Stimulated activated naive B cell treated with anti-CD40 and anti-IgM and Interleukin-4, amounts not matched to agents 10 μg/mL and 1 μg/mL and 100 μg/mL, for 72 hours (primary cell): Measurements from ENCODE around the gene RNF225.
A peak's percentile ranks its signal among the peaks of the same experiment; 100 is the strongest.

Source experiments
- ATAC-seq, 2 donors: fragments of 150-1000 bp; cut with Tn5 transposase; replicated peaks; 2 replicates each; pipeline ENCODE4 v1.10.0; 2021; ENCODE audit warnings: moderate library complexity in 1 of 2
- DNase-seq: peaks from one replicate; pipeline ENCODE4 v3.0.0; 2021
- H3K27ac Mint-ChIP-seq: one replicate; pipeline ENCODE4 v1.8.0; 2022; ENCODE audit warnings: mild to moderate bottlenecking, mixed read lengths
- H3K27me3 Mint-ChIP-seq, 2 donors: one replicate each; pipeline ENCODE4 v1.8.0; 2022; ENCODE audit warnings: mixed read lengths in 2 of 2
- H3K36me3 Mint-ChIP-seq, 2 donors: one replicate each; pipeline ENCODE4 v1.8.0; 2022; ENCODE audit warnings: mixed read lengths in 2 of 2, mild to moderate bottlenecking in 1 of 2
- H3K4me1 Mint-ChIP-seq, 2 donors: one replicate each; pipeline ENCODE4 v1.8.0; 2022; ENCODE audit warnings: mixed read lengths in 2 of 2, mild to moderate bottlenecking in 1 of 2
- H3K4me3 Mint-ChIP-seq, 2 donors: one replicate each; pipeline ENCODE4 v1.8.0; 2022; ENCODE audit warnings: mild to moderate bottlenecking in 2 of 2, mixed read lengths in 2 of 2, moderate library complexity in 1 of 2
- H3K9me3 Mint-ChIP-seq, 2 donors: one replicate each; pipeline ENCODE4 v1.8.0; 2022; ENCODE audit warnings: mixed read lengths in 2 of 2, mild to moderate bottlenecking in 1 of 2

Gene RNF225

GRCh38 chr19:58355215-58355796 lies 40.1 kb upstream of the RNF225 start:
- H3K9me3 Mint-ChIP-seq: no peaks in the 10 kb centered on the region
- no peak overlapping the region for H3K27ac Mint-ChIP-seq
- peaks cover 0 to 12% of the 10 kb centered on the region in 2 donors for H3K27me3 Mint-ChIP-seq
- peaks cover 12 to 34% of the 10 kb centered on the region in 2 donors for H3K4me1 Mint-ChIP-seq
- no peak for DNase-seq
- H3K4me3 Mint-ChIP-seq: peak overlapping the region in 1 of 2 donors; percentile 10
- no peak for ATAC-seq
- H3K36me3 Mint-ChIP-seq: peaks cover 30 to 43% of the 10 kb centered on the region in 2 donors

GRCh38 chr19:58355908-58356765 lies 39.3 kb upstream of the RNF225 start:
- DNase-seq (no peak), ATAC-seq (peak; percentile 68 to 73)
- Mint-ChIP-seq H3K36me3 (peaks cover 26 to 36% of the 10 kb centered on the region in 2 donors), H3K4me3 (peak overlapping the region; percentile 48 to 71), H3K27me3 (peaks cover 0 to 12% of the 10 kb centered on the region in 2 donors), H3K4me1 (peaks cover 14 to 30% of the 10 kb centered on the region in 2 donors), H3K27ac (peak overlapping the region; percentile 83), H3K9me3 (no peaks in the 10 kb centered on the region)

DNA sequence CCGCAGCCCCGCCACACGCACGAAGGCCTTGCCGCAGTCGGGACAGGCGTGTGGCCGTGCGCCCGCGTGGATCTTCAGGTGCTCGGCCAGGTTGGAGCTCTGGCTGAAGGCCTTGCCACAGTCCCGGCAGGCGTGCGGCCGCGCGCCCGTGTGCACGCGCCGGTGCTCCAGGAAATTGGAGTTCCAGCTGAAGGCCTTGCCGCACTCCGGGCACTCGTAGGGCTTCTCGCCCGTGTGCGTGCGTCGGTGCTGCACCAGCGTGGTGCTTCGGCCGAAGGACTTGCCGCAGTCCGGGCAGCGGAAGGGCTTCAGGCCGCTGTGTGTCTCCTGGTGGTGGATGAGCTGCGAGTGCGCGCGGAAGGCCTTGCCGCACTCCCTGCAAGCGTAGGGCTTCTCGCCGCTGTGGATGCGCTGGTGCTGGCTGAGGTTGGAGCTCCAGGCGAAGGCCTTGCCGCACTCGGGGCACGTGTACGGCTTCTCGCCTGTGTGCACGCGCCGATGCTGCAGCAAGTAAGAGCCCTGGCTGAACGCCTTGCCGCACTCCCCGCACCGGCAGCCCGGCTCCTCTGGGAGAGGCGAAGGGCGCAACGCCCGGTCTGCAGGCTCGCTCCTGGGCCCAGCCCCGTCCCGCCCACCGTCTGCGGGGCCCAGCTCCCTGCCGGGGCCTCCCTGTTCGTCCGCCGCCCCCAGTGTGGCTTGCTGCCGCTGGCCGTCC lies 38.5 kb upstream of the RNF225 start:
- Mint-ChIP-seq H3K27ac (peak overlapping the region; percentile 81), H3K4me3 (peak overlapping the region; percentile 48 to 71), H3K36me3 (peaks cover 19 to 33% of the 10 kb centered on the region in 2 donors), H3K9me3 (no peaks in the 10 kb centered on the region), H3K27me3 (peaks cover 0 to 12% of the 10 kb centered on the region in 2 donors), H3K4me1 (peaks cover 15 to 32% of the 10 kb centered on the region in 2 donors)
- DNase-seq: no peak
- ATAC-seq: peak; percentile 5 to 15

DNA sequence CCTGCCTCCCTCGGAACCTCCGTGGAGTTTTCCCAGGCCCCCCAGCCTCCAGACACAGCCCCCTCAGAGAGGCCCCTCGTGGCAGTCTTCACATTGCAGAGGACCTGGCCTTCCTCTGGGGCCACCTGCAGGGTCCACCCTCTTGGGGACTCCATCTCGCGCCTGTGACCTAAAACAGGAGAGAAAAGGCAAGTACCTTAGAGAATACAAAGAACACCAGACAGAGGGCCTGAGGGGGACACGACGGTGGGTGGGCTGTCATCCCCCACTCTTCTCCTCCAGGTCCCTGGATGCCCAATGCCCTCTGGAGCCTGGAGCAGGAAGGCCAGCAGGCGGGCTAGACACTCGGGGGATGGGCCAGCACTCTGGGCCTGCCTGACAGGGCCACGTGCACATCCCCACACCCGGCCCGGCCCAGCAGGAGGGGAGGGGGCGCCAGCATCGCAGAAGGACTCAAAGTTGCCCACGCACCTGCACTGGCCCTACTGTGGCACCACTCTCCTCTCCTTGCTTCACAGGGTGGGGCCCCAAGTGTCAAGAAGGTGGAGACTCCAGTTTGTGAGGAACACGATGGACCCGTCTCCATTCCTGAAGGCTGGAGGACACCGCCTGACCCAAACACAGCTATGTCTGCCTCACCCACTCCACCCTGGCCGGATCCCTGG lies 37.8 kb upstream of the RNF225 start:
- DNase-seq (no peak), ATAC-seq (no peak)
- Mint-ChIP-seq H3K27me3 (peaks cover 0 to 12% of the 10 kb centered on the region in 2 donors), H3K36me3 (peaks cover 13 to 29% of the 10 kb centered on the region in 2 donors), H3K4me3 (peak overlapping the region in 1 of 2 donors; percentile 22), H3K27ac (peak overlapping the region; percentile 25), H3K9me3 (no peaks in the 10 kb centered on the region), H3K4me1 (peaks cover 14 to 27% of the 10 kb centered on the region in 2 donors)

DNA sequence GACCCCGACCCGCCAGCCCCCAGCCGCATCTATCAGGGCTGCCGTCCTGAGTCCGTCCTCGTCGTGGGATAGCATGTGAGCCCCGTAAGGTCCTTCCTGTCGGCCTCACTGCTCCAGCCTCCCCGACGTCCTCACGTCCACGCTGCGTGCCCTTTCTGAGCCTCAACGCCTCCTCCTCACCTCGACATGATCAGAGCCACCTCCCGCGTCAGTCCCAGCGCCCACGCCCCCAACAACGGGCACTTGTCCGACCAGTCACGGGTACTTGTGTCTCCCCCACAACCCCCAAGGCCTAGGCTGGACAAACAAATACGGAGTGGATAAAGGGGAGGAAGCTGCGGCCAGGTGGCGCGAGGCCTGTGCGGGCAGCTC lies 33.6 kb upstream of the RNF225 start:
- DNase-seq: peak; percentile 75
- H3K9me3 Mint-ChIP-seq: no peaks in the 10 kb centered on the region
- peak; percentile 50 to 59 for ATAC-seq

DNA sequence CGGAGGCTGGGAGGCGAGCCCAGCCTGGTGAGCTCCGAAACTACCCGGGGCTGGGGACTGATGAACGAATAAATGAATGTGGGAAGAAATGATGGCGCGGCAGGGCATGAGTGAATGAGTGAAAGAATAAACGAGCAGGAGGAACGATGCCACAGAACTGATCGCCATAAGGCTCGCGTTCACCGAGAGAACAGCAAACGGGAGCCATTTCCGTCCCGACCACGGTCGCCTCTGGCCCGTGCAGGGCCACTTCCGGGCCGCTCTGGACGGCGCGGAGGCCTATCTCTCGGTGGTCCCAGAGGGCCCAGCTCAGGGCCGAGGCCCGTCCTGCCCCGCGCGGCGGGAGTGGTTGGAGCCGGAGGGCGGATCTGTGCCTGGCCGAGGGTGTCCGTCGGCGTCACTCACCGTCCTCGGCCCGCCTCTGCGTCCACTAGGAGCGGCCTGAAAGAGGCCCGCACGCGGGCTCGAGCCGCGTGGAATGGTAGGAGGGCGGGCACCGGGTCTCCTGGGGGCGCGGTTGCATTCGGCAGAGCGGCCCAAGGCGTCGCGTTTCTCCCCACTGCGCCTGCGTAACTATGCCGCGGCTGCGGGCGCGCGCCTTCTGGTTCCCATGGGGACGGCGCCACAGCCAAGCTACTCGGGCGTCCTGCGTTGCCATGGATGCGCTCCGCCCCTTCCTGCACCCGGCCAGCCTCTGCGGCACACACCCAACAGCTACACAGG lies 33.0 kb upstream of the RNF225 start, which contains the start of gene ZNF497:
Gene ZNF497 (minus strand): TSS at position 480 of the 723 bp plus-strand sequence. CDS start 5,116 bp downstream, outside the sequence.
- H3K4me1 Mint-ChIP-seq: peaks cover 17 to 29% of the 10 kb centered on the region in 2 donors
- H3K27ac Mint-ChIP-seq: peak within 1 kb of the TSS; percentile 98
- H3K27me3 Mint-ChIP-seq: peaks cover 0 to 10% of the 10 kb centered on the region in 2 donors
- no peaks in the 10 kb centered on the region for H3K9me3 Mint-ChIP-seq
- peak; percentile 87 for ATAC-seq
- DNase-seq: peak; percentile 97
- peak within 1 kb of the TSS; percentile 90 to 93 for H3K4me3 Mint-ChIP-seq
- H3K36me3 Mint-ChIP-seq: peaks cover 5 to 22% of the 10 kb centered on the region in 2 donors

More for the DNA sequence above, 33.6 kb upstream of the RNF225 start:
- peaks cover 5 to 20% of the 10 kb centered on the region in 2 donors for H3K36me3 Mint-ChIP-seq
- peak overlapping the region; percentile 90 to 93 for H3K4me3 Mint-ChIP-seq
- H3K27me3 Mint-ChIP-seq: peaks cover 0 to 12% of the 10 kb centered on the region in 2 donors
- H3K27ac Mint-ChIP-seq: peak overlapping the region; percentile 98
- peaks cover 17 to 32% of the 10 kb centered on the region in 2 donors for H3K4me1 Mint-ChIP-seq

GRCh38 chr19:58364146-58364545 lies 31.3 kb upstream of the RNF225 start:
- ATAC-seq: peak; percentile 7 to 14
- no peaks in the 10 kb centered on the region for H3K27me3 Mint-ChIP-seq
- peaks cover 4 to 13% of the 10 kb centered on the region in 2 donors for H3K36me3 Mint-ChIP-seq
- no peak for DNase-seq
- H3K4me3 Mint-ChIP-seq: peak overlapping the region; percentile 32 to 67
- H3K4me1 Mint-ChIP-seq: peaks cover 14 to 29% of the 10 kb centered on the region in 2 donors
- H3K9me3 Mint-ChIP-seq: no peaks in the 10 kb centered on the region
- peak overlapping the region; percentile 53 for H3K27ac Mint-ChIP-seq

GRCh38 chr19:58366585-58367430 lies 28.6 kb upstream of the RNF225 start:
- no peak overlapping the region for H3K4me3 Mint-ChIP-seq
- no peak for DNase-seq
- H3K9me3 Mint-ChIP-seq: no peaks in the 10 kb centered on the region
- H3K4me1 Mint-ChIP-seq: peaks cover 11 to 24% of the 10 kb centered on the region in 2 donors
- peaks cover 9 to 15% of the 10 kb centered on the region in 2 donors for H3K36me3 Mint-ChIP-seq
- no peak for ATAC-seq
- H3K27me3 Mint-ChIP-seq: no peaks in the 10 kb centered on the region
- H3K27ac Mint-ChIP-seq: no peak overlapping the region

DNA sequence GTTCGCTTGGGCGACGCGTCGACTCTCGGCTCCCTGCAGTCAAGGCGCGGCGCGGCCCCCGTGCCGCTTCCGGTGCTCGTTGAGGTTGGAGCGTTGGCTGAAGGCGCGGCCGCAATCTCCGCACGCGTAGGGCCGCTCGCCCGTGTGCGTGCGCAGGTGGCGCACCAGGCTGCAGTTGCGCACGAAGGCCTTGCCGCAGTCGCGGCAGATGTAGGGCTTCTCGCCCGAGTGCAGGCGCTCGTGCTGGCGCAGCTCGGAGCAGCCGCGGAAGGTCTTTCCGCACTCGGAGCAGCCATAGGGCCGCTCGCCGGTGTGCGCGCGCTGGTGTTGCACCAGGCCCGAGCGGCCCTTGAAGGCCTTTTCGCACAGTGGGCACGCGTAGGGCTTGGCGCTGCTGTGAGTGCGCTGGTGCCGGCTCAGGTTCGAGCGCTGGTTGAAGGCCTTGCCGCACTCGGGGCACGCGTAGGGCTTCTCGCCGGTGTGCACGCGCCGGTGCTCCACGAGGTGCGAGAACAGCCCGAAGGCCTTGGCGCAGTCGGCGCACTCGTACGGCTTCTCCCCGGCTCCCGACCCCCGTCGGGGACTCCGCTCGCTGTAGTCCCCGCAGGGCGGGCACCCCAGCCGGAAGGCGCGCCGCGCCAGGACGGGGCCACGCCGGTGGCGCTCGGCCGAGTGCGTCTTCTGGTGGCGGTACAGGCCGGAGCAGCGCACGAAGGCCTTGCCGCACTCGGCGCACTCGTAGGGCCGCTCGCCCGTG lies 27.6 kb upstream of the RNF225 start:
- Mint-ChIP-seq H3K4me3 (no peak overlapping the region), H3K9me3 (no peaks in the 10 kb centered on the region), H3K36me3 (peaks cover 9 to 11% of the 10 kb centered on the region in 2 donors), H3K4me1 (peaks cover 5 to 19% of the 10 kb centered on the region in 2 donors), H3K27ac (no peak overlapping the region), H3K27me3 (no peaks in the 10 kb centered on the region)
- ATAC-seq: no peak
- DNase-seq: no peak

GRCh38 chr19:58368561-58369360 lies 26.7 kb upstream of the RNF225 start:
- Mint-ChIP-seq H3K9me3 (no peaks in the 10 kb centered on the region), H3K4me1 (peaks cover 4 to 17% of the 10 kb centered on the region in 2 donors), H3K27me3 (no peaks in the 10 kb centered on the region), H3K36me3 (peaks cover 9 to 11% of the 10 kb centered on the region in 2 donors), H3K27ac (no peak overlapping the region), H3K4me3 (no peak overlapping the region)
- DNase-seq (no peak), ATAC-seq (no peak)

- Mint-ChIP-seq H3K4me1 (peaks cover 0 to 5% of the 10 kb centered on the region in 2 donors), H3K27me3 (no peaks in the 10 kb centered on the region), H3K36me3 (peaks cover 4 to 5% of the 10 kb centered on the region in 2 donors), H3K27ac (no peak overlapping the region), H3K9me3 (no peaks in the 10 kb centered on the region), H3K4me3 (no peak overlapping the region)
- no peak for ATAC-seq
- DNase-seq: no peak
These were observed 22.9 kb upstream of the RNF225 start for GRCh38 chr19:58372311-58373133.
